Measurements from ENCODE around the gene SH3PXD2B.
"Not testable (repeated sequence)": the region's sequence is repeated elsewhere in the genome, so short reads cannot be mapped to it uniquely, and the experiment has no call there.

The SH3PXD2B gene

GRCh38 chr5:172485511-172486202 is 31.3 kb upstream of the SH3PXD2B start:
- no peak for DNase-seq

GRCh38 chr5:172484664-172485063 is 30.3 kb upstream of the SH3PXD2B start:
- no peak for DNase-seq

DNA sequence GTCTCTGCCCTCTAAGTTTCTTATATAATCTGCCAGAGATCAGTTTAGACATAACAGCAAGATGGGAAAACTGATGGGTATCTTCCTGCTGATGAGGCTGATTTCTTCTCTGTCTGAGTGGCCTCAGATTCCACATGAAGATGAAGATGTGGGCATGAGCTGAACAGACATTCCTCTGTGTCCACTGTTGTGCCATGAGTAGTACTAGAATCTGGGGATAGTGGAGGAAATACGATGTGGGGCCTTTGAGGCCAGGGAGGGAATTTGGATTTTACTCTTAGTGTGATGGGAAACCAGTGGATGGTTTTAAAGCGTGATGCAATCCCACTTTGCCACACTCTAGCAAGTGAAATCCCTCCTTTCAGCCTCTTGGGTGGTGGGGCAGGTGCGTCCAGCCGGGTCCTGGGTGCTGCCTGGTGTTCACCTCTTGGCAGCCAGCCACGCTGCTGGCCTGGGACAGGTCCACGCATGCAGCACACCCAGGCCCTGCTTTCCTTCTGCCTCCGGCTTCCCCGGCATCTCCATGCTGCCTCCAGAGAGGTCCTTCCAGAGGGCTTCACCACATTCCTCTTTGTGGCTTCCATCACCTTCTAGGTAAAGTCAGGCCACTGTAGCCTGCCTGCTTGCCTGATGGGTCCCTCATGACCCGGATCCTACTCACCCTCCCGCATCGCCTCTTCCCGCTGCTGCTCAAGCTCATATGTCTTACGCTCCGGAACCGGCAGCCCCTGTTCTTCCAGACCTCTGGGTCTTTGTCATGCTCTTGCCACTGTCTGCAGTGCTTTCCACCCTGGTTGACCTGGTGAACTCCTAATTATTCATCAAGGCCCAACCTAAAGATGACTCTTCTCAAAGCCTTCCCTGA is 28.1 kb upstream of the SH3PXD2B start:
- DNase-seq, result no peak

DNA sequence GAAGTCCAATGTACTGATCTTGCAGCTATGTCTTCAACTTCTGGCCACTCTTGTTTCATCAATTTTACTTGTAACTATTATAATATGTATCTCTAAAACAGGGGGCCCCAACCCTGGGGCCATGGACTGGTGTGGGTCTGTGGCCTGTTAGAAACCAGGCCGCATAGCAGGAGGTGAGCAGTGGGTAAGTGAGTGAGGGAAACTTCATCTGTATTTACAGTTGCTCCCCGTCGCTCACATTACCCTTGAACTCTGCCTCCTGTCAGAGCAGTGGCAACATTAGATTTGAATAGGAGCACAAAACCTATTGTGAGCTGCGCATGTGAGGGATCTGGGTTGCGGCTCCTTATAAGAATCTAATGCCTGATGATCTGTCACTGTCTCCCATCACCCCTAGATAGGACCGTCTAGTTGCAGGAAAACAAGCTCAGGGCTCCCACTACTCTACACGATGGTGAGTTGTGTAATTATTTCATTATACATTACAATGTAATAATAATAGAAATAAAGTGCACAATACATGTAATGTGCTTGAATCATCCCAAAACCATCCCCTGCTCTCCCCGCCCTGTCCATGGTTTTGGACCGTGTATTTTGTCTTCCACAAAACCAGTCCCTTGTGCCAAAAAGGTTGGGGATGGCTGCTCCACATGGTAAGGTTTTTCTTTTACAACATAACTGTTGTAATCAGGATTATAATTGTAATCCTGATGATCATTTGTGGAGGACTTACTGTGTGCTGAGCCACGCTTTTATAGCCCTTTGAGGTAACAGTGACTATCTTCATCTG is 26.9 kb upstream of the SH3PXD2B start:
- no peak for DNase-seq

- no peak for DNase-seq
Observed at GRCh38 chr5:172479784-172480115, 25.4 kb upstream of the SH3PXD2B start.

DNA sequence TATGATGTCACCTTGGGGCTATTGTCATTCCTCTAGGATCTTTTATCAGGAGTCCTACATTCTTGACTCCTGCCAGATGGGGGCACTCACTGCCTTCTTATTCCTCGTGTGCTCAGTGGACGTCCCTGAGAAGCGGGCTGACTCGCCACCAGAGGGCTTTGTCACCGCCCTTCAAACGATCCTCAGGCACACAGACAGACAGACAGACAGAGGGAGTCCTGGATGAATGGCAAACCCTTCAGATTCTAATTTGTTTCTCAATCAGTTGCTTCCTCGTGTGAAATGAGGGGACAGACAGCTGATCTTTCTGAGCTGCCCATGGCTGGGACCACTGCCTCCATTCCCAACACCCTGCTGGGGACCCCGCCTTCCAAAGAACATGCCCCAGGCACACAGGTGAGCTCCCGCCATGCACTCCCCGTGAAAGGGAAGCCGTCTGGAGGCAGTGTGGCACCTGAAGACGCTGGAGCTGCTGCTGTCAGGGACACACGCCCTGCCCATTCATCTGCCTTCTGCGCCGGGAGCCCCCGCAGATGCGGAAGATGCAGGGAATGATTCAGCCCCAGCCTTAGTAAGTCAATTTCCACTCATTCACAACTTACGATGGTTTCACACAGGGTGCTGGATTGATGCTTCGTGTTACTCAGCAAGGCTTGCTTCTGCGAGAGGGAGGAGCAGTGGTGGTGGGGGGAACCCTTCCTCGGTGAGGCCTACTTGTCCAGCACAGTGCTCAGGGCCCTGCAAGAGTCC is 24.9 kb upstream of the SH3PXD2B start:
- peak; percentile 94 for DNase-seq

DNA sequence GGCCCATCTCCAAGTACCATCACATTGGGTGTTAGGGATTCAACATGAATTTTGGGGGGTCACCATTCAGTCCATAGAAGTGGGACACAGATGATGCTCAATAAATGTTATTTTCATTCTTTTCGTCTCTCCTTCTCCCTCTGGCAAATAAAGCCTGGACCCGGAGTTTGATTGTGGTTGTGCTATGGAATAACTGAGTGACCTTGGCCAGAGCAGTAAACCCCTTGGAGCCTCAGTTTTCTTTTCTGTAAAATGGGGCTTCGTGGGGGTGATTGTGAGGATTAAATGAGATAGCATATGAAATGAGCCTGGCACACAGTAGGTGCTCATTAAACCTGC is 24.3 kb upstream of the SH3PXD2B start:
- not testable (repeated sequence) for DNase-seq

- peak; percentile 19 for DNase-seq
Observed at GRCh38 chr5:172478256-172478655, 23.9 kb upstream of the SH3PXD2B start.

DNA sequence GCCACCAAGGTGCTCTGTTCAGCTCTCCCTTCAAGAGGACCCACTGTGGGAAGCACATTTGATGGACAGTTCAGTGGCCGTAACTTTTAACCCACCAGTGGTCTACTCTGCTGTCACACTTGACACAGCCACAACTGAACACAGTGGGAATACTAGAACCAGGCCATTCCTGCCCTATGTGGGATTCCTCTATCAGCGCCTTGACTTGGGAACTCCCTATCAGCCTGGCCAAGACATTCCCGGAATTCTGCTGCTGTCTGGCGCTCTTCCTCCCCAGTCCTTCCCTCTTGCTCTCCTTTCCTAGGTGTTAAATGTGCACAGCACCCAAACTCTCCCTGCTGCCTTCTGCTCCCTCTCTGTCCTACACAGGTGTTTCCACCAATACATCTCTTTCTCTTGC is 23.1 kb upstream of the SH3PXD2B start:
- DNase-seq, result no peak

DNA sequence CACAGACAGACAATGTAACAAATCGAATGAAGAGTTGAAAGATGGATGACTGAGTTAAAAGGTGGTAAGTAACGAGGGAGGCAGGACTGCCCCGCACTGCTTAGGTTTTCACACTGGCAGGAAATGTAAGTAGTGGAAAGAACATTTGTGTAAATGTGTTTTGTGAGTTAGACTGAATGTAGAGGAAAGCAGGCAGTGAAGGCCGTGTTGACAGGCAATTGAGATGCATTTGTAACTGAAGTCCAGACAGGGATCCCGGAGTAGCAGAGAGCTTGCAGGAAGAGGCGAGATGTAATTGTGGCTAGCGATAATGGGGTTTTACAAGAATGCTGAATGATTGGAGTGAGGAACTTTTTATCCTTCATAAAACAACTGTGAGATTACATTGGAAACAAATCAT is 20.0 kb upstream of the SH3PXD2B start:
- no peak for DNase-seq

GRCh38 chr5:172473427-172473826 is 19.1 kb upstream of the SH3PXD2B start:
- no peak for DNase-seq

DNA sequence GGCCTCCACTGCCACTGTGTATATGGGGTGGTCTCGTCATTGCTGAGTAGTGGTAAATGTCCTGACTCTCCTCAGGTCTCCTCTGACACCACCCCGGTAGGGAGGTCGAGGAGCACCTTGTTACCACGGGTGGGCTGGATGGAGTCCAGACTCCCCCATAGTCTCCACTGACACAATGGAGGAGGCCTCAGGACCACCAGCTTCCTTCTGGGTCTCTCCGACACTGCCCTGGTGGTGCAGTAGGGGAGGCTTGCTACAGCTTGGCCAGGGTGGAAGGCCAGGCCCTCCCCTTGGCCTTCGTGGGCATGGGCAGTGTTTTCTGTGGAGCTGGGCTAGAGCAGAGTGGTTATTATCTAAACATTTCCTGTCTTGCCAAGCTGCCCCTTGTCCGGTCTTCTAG is 15.4 kb upstream of the SH3PXD2B start:
- no peak for DNase-seq

DNA sequence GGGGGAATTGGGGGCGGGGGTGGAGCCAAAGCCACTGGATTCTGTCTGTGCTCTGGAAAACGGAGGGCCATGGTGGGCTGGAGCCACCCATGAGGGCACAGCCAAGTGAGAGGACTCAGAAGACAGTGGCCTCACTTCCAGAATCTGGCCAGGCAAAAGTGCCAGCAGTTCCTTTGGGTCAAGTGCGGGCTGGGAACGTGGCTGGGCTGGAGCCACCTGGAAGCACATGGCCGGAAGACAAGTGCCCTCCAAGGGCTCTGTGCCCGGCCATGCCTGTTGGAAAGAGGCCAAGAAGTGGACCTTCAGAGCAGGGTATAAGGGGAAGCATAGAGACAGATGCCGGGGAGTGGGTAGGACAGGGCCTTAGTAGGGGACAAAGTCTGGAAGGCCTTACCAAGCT is 11.7 kb upstream of the SH3PXD2B start:
- DNase-seq, result no peak

- DNase-seq, result no peak
Observed at GRCh38 chr5:172463031-172463430, 8.7 kb upstream of the SH3PXD2B start.

DNA sequence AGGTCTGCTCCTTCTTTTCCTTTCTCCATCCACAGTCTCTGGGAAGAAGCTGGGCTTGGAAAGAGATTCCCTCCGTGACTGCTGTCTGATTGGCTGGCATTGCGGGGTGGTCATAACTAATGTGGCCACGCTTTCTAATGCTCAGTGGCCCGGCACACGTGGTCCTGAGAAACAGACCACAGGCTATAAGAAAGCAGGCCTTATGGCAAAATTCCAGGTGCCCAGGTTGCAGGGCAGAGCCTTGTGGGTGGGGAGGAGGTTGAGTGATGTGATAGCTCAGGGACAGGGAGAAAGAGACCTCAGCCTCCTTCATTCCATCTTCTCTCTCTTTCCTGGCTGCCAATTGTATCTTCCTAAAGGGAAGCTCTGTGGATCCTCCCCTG is 5.4 kb upstream of the SH3PXD2B start:
- no peak for DNase-seq

DNA sequence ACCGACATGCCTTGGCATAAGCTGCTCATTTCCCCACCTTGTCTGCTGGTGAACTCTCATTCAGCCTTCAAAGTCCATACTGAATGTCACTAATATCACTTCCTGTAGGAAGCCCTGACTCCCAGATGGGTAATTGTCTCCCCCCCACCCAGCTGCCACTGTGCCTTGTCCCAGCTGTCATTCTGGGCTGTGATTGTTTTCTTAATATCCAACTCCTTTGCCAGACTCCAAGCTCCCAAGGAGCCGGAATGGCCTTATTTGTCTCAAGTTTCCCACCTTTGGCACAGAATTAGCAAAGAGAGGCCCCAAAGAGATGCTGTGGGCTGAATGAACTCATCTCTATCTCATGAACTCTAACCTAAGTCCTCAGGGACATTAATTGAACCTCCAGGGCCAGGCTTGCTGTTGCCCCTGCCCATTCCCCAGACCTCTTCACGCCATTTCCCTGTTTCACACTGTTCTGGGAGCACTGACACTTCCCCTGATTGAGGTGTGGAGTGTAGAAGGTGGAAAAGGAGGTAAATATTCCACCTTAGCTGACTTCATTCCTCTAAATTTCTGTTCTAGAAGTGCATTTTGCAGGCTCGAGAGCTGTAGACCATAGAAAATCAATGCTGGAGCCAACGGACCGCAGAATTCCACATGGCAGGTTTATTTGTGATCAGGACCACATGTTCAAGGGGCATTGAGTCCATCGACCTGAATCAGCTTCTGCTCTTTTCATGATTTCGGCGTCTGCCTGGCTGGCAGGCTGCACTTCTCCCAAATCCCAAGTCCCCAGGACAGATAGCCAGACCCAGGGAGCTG is 4.9 kb upstream of the SH3PXD2B start:
- no peak for DNase-seq

DNA sequence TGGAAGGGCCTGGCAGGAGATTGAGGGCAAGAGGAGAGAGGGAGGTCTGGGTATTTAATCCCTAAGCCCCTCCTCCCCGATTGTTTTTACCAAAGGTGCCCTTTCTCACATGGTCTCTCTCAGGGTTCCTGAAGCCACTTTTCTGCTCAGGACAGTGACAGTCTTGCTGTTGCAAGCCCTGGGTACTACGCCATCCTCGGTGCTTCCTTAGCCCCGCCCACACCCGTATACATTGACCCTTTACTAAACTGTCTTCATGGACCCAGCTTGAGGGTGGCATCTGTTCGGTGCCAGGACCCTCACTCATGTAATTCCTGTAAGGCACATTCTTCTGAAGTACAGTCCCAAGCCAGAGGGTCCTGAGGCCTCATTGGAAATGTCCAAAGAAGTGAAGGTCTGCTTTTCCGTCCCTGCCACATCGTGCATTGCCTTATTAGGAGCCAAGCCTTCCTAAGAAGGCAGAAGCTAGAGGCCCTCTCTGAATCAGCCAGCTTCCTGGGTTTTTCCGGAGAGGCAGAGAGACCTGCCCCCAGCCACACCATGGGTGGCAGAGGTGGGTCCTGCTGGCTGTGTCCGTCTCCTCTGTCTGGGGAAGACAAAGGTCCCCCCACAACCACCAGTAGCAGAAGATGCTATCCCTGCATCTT is 1.9 kb upstream of the SH3PXD2B start:
- no peak for DNase-seq

DNA sequence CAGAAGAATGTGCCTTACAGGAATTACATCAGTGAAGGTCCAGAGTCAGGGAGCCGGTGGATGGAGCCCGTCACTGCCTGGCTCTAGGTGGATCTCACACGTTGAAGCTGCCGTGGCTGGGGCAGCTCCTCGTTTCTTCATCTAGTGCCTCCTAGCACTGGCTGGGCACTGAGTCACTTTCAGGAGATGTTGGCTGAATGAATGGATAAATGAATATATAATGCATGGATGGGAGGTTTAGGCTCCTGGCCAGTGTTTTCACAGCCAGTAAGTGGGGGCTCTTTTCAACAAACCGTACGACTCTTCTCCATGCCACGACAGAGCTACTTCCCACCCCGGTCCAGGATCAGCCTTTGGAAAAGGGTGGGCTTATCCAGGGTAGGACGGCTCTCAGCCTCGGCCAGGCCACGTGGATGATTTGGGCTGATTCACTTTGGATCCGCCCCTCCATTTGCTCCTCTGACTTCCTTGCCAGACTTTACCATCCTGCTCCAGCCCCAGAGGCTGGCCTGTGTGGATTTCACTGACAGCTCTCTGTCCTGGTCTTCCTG is 1.3 kb upstream of the SH3PXD2B start:
- DNase-seq, result no peak

DNA sequence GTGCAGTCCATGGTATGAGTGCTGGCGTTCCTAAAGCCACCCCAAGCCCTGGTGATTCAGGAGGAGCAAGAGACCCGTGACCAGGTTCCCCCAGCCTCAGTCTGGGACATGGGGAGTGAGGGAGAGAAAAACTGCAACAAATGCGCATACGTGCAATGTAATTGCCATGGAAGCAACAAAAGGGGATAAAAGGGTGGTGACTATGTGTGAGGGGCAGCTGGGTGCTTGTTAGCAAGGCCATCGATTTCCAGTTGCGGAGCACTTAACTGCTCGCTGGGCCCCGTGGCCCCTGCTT is 709 bp upstream of the SH3PXD2B start:
- DNase-seq, result no peak

GRCh38 chr5:172453986-172454357 is 353 bp downstream of the SH3PXD2B start:
- DNase-seq, result no peak

DNA sequence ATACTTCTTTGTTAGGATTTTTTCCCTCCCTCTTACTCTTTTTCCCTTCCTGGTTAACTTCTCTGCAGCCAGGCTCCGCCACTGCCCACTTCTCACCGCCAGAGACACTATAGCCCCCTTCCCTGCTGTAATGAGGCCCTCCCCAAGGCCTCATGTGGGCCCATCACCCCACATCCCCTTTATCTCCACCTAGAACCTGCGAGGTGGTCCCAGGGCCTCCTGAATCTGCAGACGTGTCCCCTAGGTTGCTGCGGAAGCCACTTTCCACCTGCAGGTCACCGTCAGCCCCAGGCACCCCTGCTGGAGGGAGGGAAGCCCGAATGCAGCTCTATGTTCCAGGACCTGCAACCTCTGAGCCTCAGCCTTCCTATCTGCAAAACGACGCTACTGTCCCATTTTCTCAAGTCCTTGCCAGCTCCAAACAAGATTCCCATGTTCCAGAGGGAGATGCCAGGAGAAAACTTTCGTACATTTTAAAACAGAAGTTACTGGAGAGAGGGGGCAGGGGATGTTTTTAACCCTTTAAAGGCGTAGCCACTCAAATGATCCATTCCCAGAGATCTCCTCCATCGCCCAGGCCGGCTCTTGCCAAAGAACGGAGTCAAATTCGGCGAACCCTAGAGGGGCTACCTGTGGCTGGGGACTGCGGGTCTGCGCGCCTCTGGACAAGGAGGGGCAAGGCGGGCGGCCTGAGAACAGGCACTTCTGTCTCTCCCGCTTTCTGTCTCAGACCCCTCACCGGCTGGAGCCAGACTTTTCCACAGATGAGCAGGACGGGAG is 929 bp downstream of the SH3PXD2B start:
- no peak for DNase-seq
